GM21367 (cell line): ENCODE results near the gene PTPRD.

Experiments
- ATAC-seq: cut with Tn5 transposase; IDR thresholded peaks from one replicate; pipeline ENCODE4 v1.9.1; 2021; ENCODE audit not compliant: unreplicated experiment

PTPRD gene

DNA sequence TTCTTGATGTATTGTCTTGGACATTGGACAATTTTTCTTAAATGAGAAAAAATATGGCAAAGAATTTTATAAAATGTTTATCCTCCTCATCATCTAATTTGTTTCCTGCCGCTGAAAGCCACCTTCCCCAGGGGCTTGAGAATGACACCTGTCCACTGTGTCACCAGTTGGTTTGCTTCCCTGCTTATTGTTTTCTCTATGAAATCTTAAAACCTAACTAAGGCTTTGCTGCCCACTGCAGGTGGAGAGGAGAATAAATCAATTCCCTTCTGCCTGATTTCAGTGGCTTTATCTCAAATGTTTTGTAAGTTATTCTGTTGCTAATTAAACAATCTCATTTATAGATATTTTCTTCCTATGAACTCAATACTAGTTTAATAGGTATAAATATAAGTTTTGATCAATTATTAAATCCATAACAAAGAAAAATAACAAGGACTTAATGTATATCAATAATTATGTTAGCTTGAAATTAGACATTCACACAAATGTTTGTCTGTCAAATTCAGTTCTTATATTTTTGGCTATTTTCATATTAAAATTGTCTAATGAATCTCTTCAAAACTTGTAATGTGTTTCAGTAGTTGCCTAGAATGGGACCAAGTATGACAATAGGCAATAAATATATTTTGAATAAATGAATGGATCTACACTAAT is 822.5 kb downstream of the PTPRD start:
- peak; percentile 55 for ATAC-seq

DNA sequence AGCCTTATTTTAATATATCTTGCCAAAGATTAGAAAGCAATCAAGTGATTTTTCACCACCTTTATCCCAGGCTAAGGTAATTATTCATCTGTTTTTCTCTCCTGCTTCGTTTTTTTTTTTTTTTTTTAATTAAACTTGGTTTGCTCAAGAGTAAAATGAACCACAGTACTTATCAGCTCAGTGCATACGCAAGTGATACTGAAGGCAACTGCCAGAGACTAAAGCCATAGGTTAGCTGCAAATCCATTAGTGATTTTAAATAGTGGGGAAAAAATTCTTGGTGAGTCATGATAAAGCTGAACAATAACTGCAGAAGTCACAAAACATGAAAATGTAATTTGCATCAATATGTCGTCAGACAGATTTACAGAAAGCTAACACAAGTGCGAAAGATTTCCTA is 829.1 kb downstream of the PTPRD start:
- no peak for ATAC-seq

DNA sequence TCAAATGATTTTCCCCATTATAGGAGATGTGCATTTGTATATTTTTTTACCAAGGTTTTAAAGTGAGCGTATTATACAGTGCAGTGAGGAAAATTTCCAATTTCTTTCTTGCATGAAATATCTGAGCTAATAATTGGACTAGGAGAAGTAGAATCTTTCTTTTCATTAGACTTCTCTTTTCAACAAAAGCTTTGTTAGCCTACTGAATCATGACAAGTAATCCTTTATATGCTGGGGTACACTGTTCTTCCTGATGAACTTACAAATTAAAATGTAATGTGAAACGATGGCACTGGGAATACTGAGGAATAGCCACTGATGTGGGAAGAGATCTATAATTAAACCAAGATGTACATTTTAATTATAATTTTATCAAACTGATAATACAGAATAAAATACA is 829.6 kb downstream of the PTPRD start:
- no peak for ATAC-seq

DNA sequence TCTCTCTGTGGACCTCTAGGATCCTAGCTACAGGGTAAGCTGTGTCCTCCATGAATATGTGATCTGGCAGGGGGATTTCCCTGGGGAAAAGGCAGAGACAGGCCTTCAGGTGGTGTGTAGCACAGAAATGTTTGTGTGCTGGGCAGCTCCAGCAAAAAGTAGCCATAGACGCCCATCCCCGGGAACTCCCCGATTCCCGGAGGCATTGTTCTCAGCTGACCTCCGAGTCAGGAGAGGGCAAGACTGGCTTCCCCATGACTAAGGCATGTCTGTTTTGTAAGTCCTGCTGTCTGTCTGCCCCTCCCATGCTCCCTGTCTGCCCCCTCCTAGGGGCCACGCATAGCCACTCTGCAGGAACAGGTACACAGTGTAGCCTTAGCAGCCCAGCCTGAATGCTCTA is 834.5 kb downstream of the PTPRD start:
- no peak for ATAC-seq

DNA sequence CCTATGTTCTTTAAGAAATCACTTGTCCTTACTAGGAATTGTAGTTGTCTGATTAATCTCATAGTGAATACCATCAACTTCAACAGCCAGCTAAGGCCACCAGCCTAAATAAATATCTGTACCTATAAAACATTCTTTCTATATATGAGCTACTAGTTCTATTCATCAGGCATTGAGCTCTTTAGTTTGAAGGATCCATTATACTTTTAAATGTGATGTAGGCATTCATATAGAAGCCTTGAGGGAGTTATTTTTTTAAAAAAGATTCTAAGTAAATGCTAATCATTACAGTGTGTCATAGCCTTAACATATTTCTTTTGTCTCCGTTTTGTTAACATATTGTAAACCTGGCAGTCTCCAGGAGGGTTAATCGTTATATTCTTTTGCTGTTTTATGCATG is 838.3 kb downstream of the PTPRD start:
- ATAC-seq, result no peak

DNA sequence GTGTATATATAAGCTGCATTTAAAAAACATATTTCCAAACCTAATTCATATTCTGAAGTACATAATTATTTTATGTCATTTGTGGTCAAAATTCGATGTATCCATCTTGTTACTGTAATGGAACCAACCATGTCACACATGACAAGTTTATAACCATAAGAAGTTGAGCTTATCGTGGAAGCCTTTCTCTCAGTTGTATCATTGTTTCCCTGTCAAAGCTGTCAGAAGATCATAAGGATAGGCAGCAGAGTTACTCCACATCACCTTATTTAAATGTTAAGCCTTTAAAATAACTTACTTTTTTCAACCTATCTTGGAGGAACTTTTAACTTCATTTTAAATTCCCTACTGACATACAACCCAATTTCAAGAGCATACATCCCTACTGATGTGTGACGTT is 841.5 kb downstream of the PTPRD start:
- ATAC-seq, result no peak

DNA sequence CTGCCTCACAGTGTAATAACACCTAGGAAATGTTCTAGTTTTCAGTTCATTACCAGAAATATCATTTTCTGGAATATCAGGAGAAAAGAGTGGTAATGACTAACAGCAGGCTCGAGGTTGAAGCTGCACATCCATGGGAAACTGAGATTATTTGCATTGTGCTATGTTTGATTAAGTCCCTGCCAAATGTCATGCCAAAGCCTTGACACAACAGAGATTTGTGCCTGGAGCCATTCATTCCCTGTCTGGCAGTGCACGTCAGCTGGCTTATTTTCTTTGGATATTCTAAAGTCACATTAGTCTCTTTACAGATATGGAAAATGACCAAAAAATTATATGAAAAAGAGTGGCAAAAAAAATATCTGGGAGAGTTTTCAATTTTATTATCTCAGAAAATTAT is 848.0 kb downstream of the PTPRD start:
- ATAC-seq, result no peak

DNA sequence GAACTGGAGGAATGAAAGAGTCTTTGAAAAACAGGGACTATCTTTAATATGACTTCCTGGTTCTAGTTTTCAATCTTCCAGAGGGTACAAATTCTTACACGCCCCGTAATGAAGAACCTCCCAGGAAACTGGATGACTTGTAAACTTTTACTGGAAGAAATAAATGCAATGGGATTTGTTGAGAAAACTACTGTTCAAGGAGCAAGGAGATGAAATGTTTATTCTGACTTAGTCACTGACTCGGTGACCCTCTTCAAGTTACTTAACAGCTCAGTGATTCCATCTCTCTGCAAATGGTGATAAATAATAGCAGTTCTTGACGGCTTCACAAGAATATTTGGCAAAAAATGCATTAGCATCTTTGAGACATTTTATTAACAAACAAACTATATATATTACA is 858.6 kb downstream of the PTPRD start:
- ATAC-seq, result no peak

DNA sequence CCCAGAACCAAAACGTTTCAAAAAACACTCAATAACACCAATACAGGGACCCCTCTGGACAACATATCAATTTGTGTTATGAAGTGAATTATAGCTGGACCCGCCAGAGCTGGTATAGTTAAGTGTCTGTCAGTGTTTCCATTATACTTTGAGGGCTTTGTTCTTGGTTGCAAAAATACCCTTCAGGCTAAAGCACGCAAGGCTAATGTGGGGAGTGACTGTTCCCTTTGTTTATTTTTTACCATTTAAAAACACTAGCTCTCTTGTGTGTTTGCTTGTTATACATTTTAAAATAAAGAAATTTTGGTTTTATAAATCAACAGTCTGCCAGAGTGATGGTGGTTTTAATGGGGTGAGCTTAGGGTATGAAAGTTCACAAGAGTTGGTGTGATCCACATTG is 859.5 kb downstream of the PTPRD start:
- ATAC-seq, result no peak

DNA sequence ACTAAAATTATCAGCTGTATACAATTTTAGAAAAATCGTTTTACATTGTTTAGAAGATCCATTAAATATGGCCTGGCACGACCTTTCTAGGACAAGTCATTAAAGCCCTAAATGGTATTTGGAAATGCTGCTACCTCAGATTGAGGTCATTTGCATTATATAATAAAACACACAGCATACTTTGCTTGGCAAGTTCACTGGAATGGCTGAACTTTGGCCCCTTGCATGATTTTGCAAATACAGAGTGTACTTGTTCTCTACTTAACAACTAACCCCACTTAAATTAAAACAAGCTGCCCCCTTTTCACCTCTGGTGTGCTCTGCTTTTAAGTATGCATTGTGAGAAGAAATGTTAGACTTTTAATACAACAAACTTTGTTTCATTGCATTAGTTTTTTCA is 860.1 kb downstream of the PTPRD start:
- ATAC-seq, result no peak

DNA sequence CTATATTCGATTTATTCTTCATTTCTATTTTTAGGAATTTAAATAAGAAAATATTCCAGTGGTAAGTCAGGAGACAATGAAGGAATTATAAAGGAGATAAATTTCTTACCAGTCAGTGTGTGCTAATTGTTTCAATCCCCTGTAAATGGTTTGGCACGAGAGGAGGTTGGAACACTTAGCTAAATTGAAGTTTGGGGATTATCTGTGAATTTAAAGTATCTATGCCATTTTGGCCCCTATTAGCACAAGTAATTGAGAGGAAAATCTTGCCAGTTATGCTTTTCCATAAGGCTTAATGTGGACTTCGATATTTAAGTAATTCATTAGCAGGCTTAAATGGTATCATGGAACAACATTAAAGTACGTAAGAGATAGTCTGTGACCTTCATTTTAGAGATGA is 860.8 kb downstream of the PTPRD start:
- no peak for ATAC-seq

DNA sequence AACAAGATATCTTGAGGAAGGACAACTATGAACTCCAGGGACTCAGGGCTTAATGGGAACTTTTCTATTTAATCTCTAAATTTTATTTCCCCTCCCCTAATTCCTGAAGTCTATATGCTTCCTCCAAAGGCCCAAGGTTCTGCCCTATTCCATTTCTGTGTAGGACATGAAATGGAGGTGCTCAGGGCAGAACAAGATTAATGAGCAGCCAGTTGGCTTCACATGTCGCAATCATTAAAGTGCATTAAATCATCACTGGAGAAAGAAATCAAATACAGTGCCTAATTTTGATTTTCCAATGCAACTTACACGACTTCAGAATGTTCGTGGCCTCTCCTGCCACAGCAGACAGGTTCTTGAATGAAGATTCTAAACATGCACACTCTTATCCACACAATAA is 862.1 kb downstream of the PTPRD start:
- no peak for ATAC-seq

DNA sequence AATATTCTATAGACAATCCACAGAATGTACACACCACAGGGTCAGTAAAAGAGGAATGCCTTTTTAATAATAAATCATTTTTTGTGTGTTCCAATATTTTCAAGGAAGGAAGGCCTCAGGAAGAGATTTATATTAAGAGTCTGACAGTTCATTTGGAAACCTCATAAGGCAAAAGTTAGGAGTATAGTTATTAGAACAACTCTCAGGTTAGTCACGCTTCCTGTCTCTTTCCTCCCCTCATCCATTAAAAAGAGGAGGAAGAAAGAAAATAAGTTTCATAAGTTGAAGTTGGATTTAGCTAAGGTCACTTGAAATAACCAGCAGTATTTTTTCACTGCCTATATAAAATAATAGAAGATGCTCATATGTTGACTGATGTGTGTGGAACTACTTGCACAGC is 863.2 kb downstream of the PTPRD start:
- ATAC-seq, result no peak

DNA sequence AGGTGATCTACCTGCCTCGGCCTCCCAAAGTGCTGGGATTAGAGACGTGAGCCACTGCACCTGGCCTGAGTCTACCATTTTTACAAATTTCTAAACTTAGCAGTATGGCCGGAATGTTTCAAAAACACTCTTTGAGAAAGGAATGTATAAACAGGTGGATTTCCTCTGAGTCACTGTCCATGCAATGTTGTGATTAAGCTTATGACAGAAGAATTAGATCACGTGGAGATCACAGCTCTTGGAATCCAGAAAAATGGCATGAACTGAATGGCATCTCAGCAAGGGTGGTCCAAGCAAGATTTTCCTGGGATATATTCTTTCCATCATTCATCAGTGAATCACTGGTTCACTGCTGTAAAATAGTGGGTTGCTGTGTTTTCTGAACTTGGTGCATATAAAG is 865.0 kb downstream of the PTPRD start:
- ATAC-seq, result no peak

DNA sequence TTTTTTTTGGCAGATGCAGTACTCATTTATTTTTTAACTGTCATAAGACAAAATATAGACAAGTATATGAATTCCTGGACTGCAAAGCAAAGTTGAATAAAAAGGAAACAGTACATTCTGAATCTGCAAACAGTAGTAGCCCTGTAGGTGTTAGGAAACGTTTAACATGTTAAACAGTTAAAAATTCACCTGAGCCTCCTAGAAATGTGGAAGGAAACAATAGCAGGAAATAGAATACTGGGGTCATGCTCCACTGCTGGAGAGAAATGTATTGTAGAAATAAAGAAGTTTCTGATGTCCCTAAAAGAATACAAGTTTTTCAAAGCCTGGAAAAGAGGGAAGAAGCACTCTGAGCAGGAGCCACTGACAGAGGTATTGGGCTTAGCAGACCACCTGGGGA is 866.0 kb downstream of the PTPRD start:
- no peak for ATAC-seq

DNA sequence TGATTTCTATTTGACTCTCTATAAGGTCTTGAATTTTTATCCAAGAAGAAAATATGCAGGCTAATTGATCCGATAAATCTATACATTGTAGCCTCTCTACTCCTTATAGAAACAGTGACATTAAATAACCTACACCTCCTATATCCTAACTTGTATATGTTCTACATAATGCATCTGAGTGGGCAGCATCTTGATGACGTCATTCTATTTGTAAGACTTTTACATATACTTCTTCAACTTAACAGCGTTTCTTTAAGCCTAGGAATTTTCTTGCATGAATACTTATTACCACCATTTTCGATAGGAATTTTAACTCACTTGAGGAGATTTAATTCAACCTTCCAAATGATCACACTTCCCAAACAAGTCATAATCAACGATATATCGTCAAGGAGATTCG is 869.0 kb downstream of the PTPRD start:
- ATAC-seq, result no peak

DNA sequence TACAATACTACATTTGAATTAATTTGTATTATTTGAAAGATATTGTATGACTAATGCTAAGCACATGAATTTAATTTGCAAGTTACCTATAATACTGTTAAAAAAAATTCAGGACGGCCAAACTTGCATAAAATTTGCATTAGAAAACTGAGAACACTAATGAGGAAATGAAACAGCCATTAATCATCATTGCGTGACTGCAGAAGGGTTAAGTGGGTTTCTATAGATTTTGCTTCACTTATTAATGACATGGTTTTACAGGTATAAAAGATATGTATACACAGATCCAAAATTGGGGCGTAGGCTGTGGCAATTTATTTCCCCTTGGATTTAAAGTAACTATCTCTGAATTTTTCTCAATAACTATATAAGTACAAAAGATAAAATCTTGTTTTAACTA is 882.6 kb downstream of the PTPRD start:
- ATAC-seq, result no peak

DNA sequence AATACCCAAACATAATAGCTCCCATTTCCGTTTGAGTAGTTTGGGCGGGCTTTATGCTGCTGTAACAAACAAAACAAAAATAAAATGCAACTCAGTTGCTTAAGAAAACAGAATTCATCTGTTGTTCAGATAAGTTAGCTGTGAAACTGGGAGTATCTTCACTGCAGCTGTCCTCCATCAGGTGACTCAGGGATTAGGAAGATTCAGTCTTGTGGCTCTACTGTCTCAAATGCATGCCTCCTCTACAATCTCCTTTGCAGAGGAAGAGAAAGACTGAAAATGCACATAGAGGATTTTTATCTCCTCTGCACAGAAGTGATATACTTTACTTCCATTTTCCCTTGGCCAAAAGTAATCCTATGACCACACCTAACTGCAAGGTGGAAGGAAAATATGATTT is 883.7 kb downstream of the PTPRD start:
- ATAC-seq, result no peak

DNA sequence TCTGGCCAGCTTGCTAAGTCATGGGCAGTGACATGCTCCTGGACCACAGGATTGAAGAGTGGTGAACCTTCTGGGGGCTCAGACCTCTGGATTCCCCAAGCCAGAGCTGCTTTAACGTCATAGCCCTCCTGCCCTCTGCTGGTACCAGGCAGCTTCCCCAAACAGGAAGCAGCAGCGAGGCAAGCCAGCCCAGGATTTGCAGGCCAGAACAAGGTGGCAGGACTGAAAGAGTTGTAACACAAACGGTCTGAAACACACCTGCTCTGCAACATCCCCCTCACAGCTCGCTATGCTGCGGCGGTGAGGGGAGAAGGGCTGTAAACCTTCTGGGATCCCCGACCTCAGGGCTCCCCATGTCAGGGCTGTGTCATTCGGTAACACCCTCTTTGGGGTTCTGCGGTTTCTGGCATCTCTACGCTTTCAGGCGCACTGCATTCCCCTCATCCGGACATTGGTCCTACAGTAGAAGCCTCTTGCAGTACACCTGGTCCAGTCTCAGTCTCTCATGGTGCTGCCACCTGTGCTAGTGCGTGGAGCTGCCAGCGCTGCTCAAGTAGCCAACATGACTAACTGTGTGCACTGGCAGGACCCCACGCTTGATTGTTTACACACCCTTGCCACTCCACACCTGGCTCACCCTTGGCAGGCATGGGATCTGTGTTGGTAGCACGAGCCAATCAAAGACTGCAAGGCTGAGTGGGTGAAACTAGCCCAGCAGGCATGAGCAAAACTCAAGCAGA is 893.3 kb downstream of the PTPRD start:
- no peak for ATAC-seq

DNA sequence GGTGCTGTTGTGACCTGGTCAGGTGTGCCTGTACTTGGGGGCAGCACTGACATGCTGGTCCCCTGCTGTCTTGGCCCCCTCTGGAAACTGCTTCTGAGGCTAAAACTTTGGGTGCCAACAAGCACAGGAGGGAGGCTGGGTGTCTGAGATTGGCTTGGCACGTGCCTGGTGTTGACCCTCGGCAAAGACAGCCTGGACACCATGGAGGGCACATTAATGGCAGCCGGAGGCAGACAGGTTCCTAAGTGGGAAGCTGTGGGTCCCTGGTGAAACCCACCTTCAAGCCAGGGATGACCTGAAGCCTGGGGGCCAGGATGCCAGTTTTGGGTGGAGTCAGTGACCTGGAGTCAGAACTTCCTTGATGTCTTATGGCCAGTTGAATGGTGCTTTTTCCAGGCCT is 894.1 kb downstream of the PTPRD start:
- ATAC-seq, result no peak

DNA sequence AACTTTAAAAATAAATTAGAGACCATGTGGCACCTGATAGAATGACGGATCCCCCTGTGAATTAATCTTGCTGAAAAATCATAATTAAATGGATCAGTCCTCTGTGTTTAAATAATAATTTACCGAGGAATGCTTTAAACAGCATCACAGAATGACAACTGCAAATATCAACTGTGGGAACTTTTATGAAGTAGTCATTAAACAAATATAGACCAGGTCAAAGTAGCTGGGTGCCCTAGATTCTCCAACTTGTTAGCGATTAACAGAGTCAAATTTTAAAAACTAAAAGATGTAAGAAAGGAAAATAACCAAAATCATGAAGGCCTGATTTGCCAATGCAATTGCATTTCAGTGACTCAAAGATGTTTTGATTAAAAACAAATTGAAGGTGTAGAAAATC is 933.4 kb downstream of the PTPRD start:
- ATAC-seq, result no peak

DNA sequence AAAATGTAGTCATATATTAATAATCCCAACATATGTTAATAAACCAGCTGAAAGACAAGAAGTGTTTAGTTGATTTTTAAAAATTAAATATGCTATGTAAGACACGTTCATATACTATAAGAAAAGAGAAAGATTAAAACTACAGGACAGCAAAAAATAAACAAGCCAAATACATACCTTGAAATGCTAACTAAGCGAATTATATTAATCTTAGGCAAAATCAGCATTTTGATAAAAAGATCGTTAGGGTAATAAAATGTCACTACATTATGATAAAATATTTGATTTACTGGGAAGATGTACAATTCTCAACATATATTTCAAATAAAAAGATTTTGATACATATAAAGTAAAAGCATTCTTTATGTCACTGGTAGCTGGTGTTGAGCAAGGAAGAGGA is 938.3 kb downstream of the PTPRD start:
- ATAC-seq, result no peak

DNA sequence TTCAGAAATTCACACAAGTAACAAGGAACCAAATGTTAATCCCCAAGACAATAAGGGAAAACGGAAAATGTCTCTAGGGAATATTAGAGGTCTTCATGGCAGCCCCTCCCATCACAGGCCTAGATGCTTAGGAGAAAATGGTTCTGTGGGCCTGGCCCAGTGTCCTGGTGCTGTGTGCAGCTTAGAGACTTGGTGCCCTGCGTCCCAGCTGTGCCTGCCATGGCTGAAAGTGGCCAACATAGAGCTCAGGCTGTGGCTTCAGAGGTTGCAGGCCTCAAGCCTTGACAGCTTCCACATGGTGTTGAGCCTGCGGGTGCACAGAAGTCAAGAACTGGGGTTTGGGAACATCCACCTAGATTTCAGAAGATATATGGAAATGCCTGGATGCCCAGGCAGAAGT is 942.3 kb downstream of the PTPRD start:
- ATAC-seq, result no peak
